Right lobe of liver (tissue), 4 donors: ENCODE results near the gene ADAMTS4.

ENCODE experiments used
- CTCF ChIP-seq, 4 donors: fragments of 200-600 bp in 3 of 4; fragments of 450-650 bp in 1 of 4; IDR thresholded peaks; one replicate each; pipeline versions ENCODE4 v1.5.1 to v1.8.0; 2016 to 2022; ENCODE audit warnings: antibody characterized with exemption in 4 of 4, mild to moderate bottlenecking in 2 of 4
- POLR2A ChIP-seq: fragments of 450-650 bp; IDR thresholded peaks from one replicate; pipeline ENCODE4 v1.6.1; 2017; ENCODE audit warnings: antibody characterized with exemption, mild to moderate bottlenecking
- donor health status: DM: no; HTN: no; CAD: no.
- donor health status: DM: no; HTN: no; CAD: no.
- donor health status: DM: no; HTN: yes; CAD: no.

GRCh38 chr1:161196521-161197451 is 2.1 kb downstream of the ADAMTS4 start:
- TF ChIP-seq CTCF (IDR thresholded peaks at IDR 0.05) (no peak), POLR2A (peak; percentile 8)
